ENCODE data around the gene CST8. TPM values are rescaled to one million over a fixed set of nuclear protein-coding genes. Genes with fewer than 3 reads are reported as not detected.

CST8 gene
- total and polyA plus RNA-seq, 8 donors = not detected

GRCh38 chr20:23497536-23497935, 6.6 kb downstream of the CST8 start:
- no peak overlapping the region for H3K27ac ChIP-seq
- no peaks in the 10 kb centered on the region for H3K27me3 ChIP-seq
- H3K4me1 ChIP-seq = no peaks in the 10 kb centered on the region
- FAIRE-seq = no peak
- H3K4me3 ChIP-seq = no peak overlapping the region
- no peaks in the 10 kb centered on the region for H3K9me3 ChIP-seq
- no peaks in the 10 kb centered on the region for H3K36me3 ChIP-seq
- DNase-seq = no peak
- TF ChIP-seq, protein P1, sequence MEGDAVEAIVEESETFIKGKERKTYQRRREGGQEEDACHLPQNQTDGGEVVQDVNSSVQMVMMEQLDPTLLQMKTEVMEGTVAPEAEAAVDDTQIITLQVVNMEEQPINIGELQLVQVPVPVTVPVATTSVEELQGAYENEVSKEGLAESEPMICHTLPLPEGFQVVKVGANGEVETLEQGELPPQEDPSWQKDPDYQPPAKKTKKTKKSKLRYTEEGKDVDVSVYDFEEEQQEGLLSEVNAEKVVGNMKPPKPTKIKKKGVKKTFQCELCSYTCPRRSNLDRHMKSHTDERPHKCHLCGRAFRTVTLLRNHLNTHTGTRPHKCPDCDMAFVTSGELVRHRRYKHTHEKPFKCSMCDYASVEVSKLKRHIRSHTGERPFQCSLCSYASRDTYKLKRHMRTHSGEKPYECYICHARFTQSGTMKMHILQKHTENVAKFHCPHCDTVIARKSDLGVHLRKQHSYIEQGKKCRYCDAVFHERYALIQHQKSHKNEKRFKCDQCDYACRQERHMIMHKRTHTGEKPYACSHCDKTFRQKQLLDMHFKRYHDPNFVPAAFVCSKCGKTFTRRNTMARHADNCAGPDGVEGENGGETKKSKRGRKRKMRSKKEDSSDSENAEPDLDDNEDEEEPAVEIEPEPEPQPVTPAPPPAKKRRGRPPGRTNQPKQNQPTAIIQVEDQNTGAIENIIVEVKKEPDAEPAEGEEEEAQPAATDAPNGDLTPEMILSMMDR (IDR thresholded peaks at IDR 0.05) = no peak
- ATAC-seq = no peak
- WGBS, 2 donors = 49 to 82% methylated on average over 1 of the region's 1 CpG
- intact Hi-C loops (cut with DNase I) = no loop called here

GRCh38 chr20:23501926-23502325, 11.0 kb downstream of the CST8 start:
- Histone ChIP-seq H3K36me3 (no peaks in the 10 kb centered on the region), H3K4me1 (no peaks in the 10 kb centered on the region), H3K27ac (no peak overlapping the region), H3K4me3 (no peak overlapping the region), H3K27me3 (no peaks in the 10 kb centered on the region), H3K9me3 (no peaks in the 10 kb centered on the region)
- FAIRE-seq (no peak), ATAC-seq (no peak), DNase-seq (no peak)
- intact Hi-C loops (cut with DNase I) = no loop called here
- TF ChIP-seq, protein P1 (IDR thresholded peaks at IDR 0.05) = no peak
- 63 to 87% methylated on average over 4 of the region's 4 CpGs for WGBS, 2 donors

GRCh38 chr20:23503649-23504048, 12.7 kb downstream of the CST8 start:
- Histone ChIP-seq H3K4me3 (no peak overlapping the region), H3K36me3 (no peaks in the 10 kb centered on the region), H3K4me1 (no peaks in the 10 kb centered on the region), H3K9me3 (no peaks in the 10 kb centered on the region), H3K27me3 (no peaks in the 10 kb centered on the region), H3K27ac (no peak overlapping the region)
- DNase-seq (no peak), FAIRE-seq (no peak), ATAC-seq (no peak)
- TF ChIP-seq, protein P1 (IDR thresholded peaks at IDR 0.05) = no peak
- 61 to 72% methylated on average over 14 of the region's 14 CpGs for WGBS, 2 donors
- intact Hi-C loops (cut with DNase I) = no loop called here

- no peaks in the 10 kb centered on the region for H3K4me1 ChIP-seq
- H3K9me3 ChIP-seq = no peaks in the 10 kb centered on the region
- DNase-seq (no peak), ATAC-seq (no peak), FAIRE-seq (no peak)
- WGBS, 2 donors = 66 to 79% methylated on average over 6 of the region's 6 CpGs
- no peak overlapping the region for H3K27ac ChIP-seq
- no peaks in the 10 kb centered on the region for H3K36me3 ChIP-seq
- no peak overlapping the region for H3K4me3 ChIP-seq
- intact Hi-C loops (cut with DNase I) = no loop called here
- H3K27me3 ChIP-seq = no peaks in the 10 kb centered on the region
- TF ChIP-seq, protein P1 (IDR thresholded peaks at IDR 0.05) = no peak
Measured at GRCh38 chr20:23507346-23507745, 16.4 kb downstream of the CST8 start.

- DNase-seq (no peak), FAIRE-seq (no peak), ATAC-seq (no peak)
- Histone ChIP-seq H3K4me3 (no peak overlapping the region), H3K27ac (no peak overlapping the region), H3K4me1 (no peaks in the 10 kb centered on the region), H3K9me3 (no peaks in the 10 kb centered on the region), H3K27me3 (no peaks in the 10 kb centered on the region), H3K36me3 (no peaks in the 10 kb centered on the region)
- 45 to 55% methylated on average over 8 of the region's 8 CpGs for WGBS, 2 donors
- intact Hi-C loops (cut with DNase I) = no loop called here
- TF ChIP-seq, protein P1 (IDR thresholded peaks at IDR 0.05) = no peak
Measured at GRCh38 chr20:23508449-23509229, 17.7 kb downstream of the CST8 start.
